ENCODE results near the gene RPS19BP1. TPM values are rescaled to one million over a fixed set of nuclear protein-coding genes. Genes with fewer than 3 reads are reported as not detected.

The RPS19BP1 gene
- polyA plus RNA-seq, 1 donor: 40.2 TPM

DNA sequence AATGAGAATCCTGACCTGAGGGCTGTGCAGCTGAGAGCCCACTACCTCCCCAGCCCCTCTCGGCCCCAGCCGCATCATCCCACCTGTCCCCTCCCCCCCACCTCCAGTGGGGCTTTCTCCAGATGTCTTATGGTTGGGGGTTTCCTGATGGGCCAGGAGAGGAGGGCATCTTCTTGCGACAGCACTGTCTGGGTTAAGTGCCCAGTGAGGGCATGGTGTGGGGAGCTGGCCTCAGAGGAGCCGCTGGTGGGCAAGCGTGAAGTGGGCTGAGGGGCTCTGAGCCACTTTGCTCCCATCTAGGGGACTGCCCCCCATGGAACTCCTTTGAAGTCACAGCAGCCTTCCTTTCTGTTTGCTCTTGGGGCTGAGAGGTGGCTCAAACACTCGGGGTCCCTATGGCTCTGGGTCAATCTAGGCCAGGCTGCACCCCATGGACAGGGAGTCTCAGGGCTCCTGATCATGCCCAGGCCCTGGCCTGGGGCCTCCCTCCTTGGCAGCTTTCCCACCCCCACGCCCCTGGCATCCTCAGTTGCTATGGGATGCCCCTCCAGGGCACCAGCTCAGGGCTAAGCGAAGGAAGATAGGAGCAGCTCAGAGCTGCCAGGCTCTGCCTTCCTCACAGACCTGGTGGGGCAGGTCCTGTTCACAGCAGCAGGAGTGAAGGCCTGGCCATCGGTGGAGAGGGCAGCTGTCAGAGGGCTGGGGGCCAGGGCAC lies 41.4 kb downstream of the RPS19BP1 start:
- no peak for DNase-seq

DNA sequence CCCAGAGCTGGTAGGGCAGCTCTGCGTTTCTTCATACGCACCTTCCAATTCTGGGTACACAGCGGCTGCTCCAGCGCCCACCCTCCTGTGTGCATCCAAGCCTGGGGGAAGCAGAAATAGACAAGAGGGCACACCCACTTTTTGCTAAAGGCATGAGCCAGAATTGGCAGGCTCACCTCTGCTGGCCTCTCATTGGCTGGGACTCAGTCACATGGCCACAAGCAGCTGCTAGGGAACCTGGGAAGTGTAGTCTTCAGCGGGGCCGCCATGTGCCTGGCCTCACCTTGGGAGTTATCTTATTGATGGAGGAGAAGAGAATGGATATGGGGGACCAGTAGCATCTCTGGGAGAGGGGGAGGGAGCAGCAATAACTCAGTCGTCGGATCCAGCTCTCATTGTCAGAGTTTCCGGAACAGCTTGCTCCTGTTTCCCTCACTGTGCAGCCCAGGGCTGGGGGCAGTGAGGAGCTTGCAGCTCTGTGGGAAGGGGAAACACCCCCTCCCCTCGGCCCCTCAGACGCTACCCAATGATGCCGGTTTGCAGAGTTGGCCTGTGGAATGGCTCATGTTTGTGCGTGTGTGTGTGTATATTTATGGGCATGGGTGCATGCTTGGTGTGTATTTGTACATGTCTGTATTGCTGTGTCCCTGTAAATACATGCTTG lies 42.3 kb downstream of the RPS19BP1 start:
- DNase-seq: no peak

DNA sequence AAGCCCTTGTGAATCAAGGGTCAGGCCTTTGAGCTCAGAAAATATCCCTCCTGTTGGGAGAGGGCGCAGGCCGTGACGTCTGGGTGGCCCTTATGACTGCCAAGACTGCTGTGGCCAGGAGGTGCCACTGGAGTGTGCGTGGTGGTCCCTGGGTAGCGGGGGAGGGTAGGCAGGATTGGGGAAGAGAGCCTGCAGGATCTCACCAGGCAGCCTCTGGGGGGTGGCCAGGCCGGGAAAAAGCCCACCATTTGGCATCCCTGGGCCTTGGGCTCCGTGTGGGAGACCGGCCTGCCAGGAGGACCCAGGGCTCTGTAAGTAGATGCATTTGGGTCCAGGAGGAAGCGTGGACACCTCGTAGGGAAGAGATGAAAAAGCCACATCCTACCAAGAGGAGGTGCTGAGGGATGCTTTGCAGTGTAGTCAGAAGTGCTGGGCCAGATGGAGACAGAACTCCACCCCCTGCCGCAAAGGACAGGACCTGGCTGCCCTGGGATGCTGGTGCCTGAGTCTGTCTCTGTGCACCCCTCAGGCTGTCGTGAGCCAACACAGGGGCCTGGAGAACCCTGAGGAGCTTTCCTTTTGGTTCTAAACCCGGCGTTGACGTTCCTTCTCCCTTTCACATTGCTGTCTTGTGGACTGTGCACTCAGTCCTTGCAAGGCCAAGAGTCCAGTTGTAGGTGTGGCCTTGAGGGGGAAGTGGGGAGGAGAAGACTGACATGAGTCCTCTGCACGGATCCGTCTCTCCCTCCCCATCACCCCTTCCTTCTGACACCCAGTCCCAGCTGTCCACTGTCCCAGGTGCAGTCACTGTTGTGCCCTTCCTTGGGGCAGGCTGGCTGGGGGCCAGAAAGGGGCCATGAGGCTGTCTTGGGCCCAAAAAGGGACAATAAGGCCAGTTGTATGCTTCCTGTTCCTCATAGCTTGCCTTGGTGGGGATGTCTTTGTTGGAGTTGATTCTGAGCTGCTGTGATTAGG lies 43.2 kb downstream of the RPS19BP1 start:
- no peak for DNase-seq

DNA sequence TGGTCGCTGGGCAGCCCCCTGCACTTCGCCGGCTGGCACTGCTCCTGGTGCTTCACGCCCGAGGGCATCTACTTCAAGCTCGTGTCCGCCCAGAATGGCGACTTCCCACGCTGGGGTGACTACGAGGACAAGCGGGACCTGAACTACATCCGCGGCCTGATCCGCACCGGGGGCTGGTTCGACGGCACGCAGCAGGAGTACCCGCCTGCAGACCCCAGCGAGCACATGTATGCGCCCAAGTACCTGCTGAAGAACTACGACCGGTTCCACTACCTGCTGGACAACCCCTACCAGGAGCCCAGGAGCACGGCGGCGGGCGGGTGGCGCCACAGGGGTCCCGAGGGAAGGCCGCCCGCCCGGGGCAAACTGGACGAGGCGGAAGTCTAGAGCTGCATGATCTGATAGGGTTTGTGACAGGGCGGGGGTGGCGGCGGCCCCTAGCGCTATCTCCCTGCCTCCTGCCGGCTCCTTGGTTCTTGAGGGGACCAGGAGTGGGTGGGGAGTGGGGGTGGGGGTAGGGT lies 43.9 kb downstream of the RPS19BP1 start:
- DNase-seq: no peak

DNA sequence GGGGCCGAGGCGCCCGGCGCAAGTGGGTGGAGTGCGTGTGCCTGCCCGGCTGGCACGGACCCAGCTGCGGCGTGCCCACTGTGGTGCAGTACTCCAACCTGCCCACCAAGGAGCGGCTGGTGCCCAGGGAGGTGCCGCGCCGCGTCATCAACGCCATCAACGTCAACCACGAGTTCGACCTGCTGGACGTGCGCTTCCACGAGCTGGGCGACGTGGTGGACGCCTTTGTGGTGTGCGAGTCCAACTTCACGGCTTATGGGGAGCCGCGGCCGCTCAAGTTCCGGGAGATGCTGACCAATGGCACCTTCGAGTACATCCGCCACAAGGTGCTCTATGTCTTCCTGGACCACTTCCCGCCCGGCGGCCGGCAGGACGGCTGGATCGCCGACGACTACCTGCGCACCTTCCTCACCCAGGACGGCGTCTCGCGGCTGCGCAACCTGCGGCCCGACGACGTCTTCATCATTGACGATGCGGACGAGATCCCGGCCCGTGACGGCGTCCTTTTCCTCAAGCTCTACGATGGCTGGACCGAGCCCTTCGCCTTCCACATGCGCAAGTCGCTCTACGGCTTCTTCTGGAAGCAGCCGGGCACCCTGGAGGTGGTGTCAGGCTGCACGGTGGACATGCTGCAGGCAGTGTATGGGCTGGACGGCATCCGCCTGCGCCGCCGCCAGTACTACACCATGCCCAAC lies 44.6 kb downstream of the RPS19BP1 start:
- DNase-seq: no peak

DNA sequence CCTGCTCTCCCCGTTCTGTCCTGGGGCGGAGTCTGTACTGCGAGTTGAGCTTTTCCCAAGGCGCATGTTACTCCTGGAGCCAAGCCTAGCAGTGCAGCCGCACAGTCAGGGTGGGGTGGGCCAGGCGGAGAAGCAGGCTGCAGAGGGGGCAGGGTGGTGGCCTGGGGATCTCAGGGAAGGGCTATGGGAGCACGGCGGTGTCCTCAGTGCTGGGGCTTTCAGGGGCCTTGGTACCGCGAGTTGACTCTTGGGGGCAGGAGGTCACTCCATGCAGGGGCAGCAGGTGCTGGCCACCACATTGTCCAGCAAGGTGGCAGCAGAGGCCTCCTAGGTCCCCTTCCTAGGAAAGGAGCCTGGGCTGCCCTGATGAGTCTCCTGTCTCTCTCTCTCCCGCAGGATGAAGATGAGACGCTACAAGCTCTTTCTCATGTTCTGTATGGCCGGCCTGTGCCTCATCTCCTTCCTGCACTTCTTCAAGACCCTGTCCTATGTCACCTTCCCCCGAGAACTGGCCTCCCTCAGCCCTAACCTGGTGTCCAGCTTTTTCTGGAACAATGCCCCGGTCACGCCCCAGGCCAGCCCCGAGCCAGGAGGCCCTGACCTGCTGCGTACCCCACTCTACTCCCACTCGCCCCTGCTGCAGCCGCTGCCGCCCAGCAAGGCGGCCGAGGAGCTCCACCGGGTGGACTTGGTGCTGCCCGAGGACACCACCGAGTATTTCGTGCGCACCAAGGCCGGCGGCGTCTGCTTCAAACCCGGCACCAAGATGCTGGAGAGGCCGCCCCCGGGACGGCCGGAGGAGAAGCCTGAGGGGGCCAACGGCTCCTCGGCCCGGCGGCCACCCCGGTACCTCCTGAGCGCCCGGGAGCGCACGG lies 45.4 kb downstream of the RPS19BP1 start:
- no peak for DNase-seq

DNA sequence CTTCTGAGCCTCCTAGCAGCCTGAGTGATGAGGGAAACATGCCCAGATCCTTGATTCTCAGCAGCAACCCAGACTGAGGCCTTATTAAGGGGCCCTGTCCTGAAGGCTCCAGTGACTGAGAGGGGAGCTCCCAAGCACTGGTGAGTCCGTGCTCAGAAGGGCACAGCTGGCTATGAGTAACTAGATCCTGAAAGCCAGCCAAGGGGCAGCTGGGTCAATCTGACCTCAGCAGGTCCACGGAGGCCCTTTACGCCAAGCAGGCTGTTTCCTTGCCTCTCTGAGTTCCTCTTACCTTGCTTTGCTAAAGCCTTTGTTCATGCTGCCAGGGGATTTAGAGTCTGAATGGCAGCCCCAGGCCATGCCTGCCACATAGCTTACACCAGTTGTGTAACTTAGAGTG lies 49.8 kb downstream of the RPS19BP1 start:
- DNase-seq: no peak

DNA sequence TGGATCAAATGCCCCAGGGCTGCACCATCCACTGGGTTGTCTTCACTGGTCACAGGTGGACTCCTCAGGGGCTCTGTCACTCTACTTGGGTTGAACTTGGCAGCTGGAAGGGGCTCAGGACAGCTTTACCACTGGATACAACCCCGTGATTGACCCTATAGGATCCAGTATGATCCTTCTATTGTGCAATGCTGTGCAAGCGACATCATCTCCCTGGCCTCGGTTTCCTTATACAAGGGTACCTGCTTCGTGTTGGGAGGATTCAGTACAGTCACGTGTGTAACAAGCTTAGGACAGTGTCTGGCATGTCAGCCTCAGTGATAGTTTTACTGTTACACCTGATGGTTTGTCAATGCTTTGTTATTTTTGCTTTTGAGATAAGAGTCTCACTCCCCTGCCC lies 51.0 kb downstream of the RPS19BP1 start:
- DNase-seq: no peak

DNA sequence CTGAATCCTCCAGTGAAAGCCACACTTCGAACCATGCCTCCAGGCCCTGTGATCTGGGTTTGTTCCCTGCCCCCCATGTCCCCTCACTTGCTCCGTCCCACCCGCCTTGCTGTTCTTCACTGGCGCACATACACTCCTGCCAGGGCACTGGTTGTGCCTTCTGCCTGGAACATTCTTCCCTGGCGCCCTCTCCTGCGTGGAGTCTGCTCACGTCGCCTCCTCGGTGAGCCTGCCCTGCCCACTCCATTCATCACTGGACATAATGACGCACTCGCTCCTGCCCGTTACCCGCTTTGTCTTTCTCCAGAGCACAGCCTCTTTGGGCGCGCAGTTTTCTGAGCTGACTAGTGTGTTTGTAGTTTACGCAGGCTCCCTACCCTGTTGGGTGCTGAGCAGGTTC lies 51.5 kb downstream of the RPS19BP1 start:
- no peak for DNase-seq

DNA sequence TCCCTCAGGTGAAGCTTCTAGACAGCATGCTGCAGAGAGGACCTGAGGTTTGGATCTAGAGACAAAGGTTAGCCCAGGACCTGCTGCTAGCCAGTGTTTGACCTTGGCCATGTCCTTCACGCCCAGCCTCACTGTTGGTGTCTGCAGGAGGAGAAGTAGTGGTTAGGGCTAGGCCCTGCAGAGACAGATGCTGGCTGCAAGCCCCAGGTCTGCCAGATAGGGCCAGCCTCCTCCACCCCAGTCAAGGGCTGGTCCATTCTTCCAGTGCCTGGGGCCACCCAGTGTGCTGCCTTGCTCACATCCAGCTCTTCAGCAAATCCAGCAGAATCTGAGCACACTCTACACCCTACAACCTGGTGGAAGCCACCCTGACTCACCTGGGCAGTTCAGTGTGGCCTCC lies 52.0 kb downstream of the RPS19BP1 start:
- DNase-seq: no peak

DNA sequence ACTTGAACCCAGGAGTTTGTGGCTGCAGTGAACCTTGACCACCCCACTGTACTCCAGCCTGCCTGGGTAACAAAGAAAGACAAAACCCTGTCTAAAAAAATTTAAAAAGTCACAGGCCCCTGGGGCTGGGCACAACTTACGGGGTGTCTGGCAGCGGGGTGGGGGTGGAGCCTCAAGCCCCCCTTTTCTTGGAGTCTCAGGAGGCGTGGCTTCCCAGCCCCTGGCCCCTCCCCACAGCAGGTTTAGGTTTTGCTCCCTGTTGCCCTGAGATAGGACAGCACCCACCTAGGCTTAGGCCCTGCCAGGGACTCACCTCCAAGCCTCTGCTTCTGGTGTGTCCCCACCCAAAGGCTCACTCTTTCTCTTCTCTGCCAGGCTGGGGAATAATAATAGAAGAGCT lies 53.3 kb downstream of the RPS19BP1 start:
- no peak for DNase-seq

Other genes with a start within 250 kb of the RPS19BP1 start
- 2,722 TPM for gene RPL3, start 213.1 kb downstream of the RPS19BP1 start, polyA plus RNA-seq (ENCODE audit: insufficient read length)
- gene SYNGR1, start 182.8 kb downstream of the RPS19BP1 start, polyA plus RNA-seq (ENCODE audit: insufficient read length): 21.6 TPM
- 25.9 TPM for gene TAB1, start 133.0 kb downstream of the RPS19BP1 start, polyA plus RNA-seq (ENCODE audit: insufficient read length)
- 22.4 TPM for gene MGAT3, start 75.7 kb downstream of the RPS19BP1 start, polyA plus RNA-seq (ENCODE audit: insufficient read length)
- 37.1 TPM for gene MIEF1, start 30.5 kb downstream of the RPS19BP1 start, polyA plus RNA-seq (ENCODE audit: insufficient read length)
- gene ATF4, start 12.2 kb downstream of the RPS19BP1 start, polyA plus RNA-seq (ENCODE audit: insufficient read length): 261 TPM
- gene CACNA1I, start 38.0 kb upstream of the RPS19BP1 start, polyA plus RNA-seq (ENCODE audit: insufficient read length): 0.13 TPM